ENCODE measurements around the gene RNF11. TPM values are rescaled to one million over a fixed set of nuclear protein-coding genes. Genes with fewer than 3 reads are reported as not detected.

RNF11 gene
- total RNA-seq, 1 donor from 2014 or later: 177 TPM

DNA sequence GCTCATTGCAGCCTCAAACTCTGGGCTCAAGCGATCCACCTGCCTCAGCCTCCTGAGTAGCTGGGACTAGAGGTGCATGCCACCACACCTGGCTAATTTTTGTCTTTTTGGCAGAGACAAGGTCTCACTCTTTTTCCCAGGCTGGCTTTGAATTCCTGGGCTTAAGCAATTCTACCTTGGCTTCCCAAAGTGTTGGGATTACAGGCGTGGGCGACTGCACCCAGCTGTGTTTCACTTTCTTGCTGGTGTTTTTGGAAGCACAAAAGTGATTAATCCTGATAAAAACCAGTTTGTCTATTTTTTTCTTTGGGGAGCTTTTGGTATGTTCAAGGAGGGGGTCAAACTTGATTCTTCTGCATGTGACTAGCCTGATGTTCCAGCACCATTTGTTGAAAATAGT is 19.3 kb downstream of the RNF11 start:
- DNase-seq (ENCODE audit: low spot score in 2 of 2) (no peak), FAIRE-seq (no peak)

DNA sequence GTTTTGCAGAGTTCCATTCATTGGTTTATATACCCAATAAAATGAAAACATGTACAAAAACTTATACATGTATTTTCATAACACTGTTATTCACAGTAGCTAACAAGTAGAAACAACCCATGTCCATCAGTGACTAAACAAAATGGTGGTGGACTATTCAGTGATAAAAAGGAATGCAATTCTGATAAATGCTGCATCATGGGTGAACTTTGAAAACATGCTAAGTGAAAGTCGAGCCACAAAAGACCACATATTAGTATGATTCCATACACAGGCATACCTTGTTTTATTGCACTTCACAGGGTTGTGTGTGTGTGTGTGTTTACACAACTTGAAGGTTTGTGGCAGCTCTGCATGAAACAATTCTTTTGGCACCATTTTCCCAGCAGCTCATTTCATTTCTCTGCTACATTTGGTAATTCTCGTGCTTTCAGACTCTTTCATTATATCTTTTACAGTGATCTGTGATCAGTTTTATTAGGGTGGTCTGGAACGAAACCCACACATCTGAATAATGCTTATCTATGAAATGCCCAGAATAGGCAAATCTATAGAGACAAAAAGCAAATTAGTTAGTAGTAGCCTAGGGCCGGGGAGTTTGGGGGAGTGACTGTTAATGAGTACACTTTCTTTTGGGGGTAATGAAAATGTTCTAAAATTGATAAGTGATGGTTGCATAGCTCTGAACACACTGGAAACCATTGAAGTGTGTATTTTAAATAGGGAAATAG is 27.2 kb downstream of the RNF11 start:
- no peak for FAIRE-seq
- DNase-seq (ENCODE audit: low spot score in 2 of 2): no peak

DNA sequence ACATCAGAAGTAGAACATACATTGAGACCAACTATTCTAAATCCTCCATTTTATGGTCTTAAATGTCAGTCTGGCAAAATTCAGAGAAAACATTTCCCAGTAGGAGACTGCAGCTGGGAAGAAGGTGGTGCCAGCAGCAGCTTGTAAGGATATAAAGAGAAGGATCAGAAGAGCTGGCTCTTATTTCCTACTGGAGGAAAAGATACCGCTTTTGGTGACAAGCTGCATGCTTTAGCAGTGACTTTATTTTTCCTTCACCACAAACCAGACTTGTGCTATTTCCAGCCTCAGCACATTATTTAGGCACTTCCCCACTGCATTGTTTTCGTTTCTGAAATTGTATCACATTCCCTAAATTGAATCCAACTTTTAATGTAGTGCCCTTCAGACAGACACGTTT is 28.4 kb downstream of the RNF11 start:
- FAIRE-seq: no peak
- peak in 1 of 2 donors; percentile 18 for DNase-seq (ENCODE audit: low spot score in 2 of 2)

DNA sequence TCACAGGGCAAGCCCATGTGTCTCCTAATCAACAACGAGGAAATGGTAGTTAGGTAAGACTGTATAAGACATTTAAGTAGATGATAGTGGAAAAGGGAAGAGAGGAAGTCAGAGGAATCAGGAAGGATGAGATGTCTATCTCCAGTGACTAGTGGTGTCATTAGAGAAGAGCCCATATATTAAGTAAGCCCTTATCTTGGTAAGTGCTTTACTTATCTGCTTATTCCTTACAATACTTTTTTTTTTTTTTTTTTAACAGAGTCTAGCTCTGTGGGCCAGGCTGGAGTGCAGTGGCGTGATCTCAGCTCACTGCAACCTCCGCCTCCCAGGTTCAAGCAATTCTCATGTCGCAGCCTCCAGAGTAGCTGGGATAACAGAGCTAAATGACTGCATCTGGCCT is 29.5 kb downstream of the RNF11 start:
- no peak for DNase-seq (ENCODE audit: low spot score in 2 of 2)
- FAIRE-seq: no peak

DNA sequence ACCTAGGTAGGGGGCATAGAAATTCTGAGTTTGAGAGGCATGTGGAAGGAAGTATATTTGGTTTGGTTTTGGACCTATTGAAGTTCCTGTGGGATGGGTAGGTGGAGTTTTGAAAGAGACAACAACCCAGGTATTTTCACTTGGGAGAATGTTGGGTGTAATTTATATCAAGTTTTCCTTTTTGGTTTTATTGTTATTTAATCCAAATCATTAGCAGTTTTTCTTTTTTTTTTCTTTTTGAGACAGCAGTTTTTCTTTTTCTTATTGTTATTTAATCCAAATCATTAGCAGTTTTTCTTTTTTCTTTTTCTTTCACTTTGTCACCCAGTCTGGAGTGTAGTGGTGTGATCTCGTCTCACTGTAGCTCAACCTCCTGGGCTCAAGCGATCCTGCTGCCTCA is 30.1 kb downstream of the RNF11 start:
- no peak for FAIRE-seq
- DNase-seq (ENCODE audit: low spot score in 2 of 2): no peak

DNA sequence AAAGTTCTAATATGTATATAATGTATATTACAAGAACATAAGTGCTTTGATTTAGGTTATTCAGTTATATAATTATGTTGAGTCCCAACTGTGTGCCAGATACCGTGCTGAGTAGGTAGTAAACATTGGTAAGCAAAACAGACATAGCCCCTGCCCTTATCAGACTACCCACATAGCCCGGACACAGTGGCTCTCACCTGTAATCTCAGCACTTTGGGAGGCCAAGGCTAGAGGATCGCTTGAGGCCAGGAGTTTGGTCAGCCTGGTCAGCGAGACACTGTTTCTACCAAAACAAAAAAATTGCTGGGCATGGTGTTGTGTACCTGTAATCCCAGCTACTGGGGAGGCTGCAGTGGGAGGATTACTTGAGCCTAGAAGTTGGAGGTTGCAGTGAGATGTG is 30.7 kb downstream of the RNF11 start:
- DNase-seq (ENCODE audit: low spot score in 2 of 2): no peak
- no peak for FAIRE-seq

DNA sequence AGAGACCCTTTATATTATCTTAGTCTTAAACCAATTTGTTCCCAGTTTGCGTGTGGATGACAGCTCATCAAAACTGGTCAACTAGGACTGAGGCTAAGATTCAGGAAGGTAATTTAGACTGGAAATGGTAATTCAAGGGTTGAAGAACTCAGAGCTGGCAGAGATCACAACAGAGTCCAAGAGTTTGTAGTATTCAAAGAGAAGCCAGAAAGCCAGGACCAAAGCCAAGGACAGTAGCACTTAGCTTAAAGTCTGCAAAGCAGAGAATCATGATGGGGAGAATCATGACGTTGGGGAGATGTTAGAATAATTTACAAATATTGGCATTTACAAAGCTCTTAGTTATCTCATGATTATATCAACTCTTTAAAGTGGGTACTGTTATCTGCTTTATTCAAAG is 32.6 kb downstream of the RNF11 start:
- DNase-seq (ENCODE audit: low spot score in 2 of 2): no peak
- no peak for FAIRE-seq

DNA sequence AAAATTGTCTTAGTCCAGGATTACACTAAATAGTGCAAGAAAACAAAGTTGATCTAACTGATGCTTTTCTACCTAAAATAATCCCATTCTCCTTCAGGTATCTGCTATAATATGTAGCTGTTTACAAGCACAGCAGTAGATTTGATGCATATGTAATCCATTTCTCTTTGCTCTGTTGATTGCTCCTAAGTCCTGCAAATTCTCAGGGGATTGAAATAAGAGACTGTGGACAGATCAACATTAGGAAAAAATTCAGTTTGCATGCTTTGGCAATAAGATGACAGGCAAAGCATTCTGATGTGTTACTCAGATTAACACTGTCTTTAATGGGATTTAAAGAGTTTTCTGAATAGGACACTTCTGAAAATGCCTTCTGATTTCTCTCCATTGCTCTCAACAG is 34.7 kb downstream of the RNF11 start:
- FAIRE-seq (no peak), DNase-seq (ENCODE audit: low spot score in 2 of 2) (no peak)

DNA sequence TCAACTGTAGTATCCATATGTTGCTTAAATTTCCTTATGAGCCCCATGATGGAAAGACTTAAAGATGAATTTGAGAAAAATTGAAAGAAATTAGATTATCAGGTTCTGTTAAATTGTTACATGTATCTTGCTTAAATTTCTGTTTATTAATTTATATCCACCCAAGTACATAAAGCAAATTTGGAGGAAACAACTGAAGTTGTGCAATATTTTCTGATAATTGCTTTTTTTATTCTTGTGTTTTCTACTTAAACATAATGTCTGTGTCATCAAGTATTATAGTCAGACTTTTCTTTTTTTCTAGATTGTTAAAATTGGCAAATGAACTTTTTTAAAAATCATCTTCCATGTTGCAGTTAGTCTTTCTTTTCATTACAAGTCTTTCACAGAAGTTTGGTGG is 36.8 kb downstream of the RNF11 start:
- DNase-seq (ENCODE audit: low spot score in 2 of 2) (no peak), FAIRE-seq (no peak)

DNA sequence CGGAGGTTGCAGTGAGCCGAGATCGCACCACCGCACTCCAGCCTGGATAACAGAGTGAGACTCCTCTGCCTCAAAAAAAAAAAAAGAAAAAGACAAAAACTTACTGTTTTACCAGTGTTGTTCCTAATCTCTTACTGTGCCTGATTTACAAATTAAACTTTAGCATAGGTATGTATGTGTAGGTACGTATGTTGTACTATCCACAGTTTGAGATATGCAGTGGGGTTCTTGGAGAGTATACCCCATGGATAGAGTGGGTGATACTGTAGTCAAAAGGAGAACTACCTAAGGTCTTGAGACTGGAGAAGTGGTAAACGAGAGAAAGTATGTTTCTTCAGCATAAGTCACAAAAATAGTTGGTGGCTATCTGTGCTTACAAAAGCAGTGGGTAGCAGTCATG is 38.6 kb downstream of the RNF11 start:
- DNase-seq (ENCODE audit: low spot score in 2 of 2) (no peak), FAIRE-seq (no peak)

DNA sequence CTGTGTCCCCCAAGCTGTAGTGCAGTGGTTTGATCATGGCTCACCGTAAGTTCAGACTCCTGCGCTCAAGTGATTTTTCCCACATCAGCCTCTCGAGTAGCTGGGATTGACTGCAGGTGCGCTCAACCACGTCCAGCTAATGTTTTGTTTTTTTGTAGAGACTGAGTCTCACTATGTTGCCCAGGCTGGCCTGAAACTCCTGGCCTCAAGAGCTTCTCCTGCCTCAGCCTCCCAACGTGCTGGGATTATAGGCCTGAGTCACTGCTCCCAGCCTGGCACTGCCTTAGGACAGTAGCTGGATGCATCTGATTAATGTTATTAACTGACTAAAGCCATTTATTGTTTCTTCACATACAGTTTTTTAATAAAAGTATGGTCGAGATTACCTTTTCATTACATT is 40.2 kb downstream of the RNF11 start:
- DNase-seq (ENCODE audit: low spot score in 2 of 2): no peak

DNA sequence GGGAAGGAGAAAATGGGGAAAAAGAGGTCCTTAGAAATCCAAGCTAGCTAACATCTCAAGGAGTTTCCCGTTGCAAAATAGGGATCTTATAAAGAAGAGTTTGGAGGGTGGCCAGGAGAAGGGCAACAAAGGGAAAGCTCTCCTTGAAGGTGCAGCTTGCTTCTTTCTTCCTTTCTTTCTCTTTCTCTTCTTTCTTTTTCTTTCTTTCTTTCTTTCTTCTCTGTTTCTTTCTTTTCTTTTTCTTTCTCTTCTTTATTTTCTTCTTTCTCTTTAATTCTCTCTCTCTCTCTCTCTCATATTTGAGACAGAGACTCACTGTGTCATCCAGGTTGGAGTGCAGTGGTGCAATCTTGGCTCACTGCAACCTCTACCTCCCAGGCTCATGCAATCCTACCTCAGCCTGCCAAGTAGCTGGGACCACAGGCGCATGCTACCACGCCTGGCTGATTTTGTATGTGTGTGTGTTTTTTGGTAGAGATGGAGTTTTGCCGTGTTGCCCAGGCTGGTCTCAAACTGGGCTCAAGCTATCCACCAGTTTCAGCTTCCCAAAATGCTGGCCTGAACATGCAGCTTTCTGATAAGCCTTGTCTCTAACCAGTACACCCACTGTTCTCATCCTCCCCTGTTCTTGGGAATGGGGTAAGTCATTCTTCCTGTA is 44.4 kb downstream of the RNF11 start:
- FAIRE-seq: no peak

More for the DNA sequence above, 40.2 kb downstream of the RNF11 start:
- FAIRE-seq: no peak

DNA sequence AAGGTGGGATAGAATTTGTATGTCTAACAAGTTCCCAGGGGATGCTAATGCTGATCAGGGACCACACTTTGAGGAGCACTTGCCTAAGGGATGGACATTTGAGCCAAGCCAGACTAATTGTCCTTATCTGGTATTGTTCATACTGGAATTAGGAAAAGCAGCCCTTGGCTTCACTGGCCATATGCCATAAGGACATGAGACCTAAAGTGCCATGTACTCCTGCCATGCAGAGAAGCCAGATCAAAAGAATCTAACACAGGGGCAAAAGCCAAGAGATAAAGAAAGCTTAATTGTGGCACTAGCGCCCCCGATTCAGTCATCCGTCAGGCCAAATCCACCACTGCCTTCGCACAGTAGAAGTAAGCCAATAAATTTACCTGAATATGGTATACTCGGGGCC is 45.7 kb downstream of the RNF11 start:
- no peak for DNase-seq (ENCODE audit: low spot score in 2 of 2)
- FAIRE-seq: no peak

More for the DNA sequence above, 44.4 kb downstream of the RNF11 start:
- DNase-seq (ENCODE audit: low spot score in 2 of 2): no peak

DNA sequence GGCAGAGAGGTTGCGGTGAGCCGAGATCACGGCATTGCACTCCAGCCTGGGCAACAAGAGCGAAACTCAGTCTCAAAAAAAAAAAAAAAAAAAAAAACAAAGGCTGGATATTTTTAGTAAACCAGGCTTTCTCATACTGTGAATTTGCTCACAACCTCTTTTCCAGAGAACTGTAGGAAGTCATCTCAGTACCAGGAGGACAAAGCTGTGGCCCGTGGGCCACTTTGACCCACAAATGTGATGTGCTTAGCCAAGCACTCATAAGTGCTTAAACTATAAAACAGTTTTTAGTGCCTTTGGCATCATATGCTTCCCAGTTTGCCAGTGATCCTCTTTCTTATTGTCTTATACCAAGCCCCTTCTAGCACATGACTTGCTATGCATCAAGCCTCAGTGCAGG is 46.5 kb downstream of the RNF11 start:
- no peak for DNase-seq (ENCODE audit: low spot score in 2 of 2)
- no peak for FAIRE-seq

DNA sequence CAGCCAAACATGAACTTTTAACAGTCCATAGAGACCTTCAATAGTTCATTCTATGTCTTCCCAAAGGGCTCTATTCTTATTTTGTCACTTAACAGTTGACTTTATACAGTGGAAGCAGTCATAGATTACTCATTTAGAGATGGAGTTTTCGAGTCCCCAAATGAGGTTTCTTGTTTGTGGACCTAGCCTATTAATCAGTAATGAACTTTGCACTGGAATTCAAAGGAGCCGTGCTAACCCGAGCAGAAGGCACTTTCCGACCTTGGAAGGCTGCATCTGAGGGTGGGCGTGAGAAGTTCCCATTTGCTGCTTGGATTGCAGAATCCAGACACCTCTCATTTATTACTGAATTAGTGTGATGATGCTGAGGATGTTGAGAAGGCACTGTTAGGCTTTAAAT is 47.9 kb downstream of the RNF11 start:
- DNase-seq (ENCODE audit: low spot score in 2 of 2) (no peak), FAIRE-seq (no peak)

DNA sequence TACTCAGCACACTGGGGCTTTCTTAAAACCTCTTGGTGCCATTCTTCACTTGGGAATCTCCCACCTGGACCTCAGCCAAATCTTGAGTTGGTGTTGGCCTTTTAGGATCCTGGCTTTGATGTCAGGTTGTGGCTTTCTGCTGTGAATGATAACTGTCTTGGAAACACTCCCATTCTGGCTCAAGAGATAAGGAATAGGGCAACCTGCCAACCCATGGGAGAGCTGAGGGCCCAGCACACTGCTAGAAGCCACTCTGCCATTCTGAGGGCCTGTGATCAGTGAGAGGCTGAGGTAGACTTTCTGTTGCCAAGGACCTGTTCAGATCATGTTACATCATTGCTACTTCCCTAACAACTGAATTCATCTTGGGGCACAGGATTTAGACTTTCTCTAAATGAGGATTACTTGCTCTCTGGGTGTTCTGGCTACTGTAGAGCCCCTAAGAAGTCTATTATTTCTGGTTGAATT is 48.4 kb downstream of the RNF11 start:
- no peak for FAIRE-seq
- DNase-seq (ENCODE audit: low spot score in 2 of 2): no peak

DNA sequence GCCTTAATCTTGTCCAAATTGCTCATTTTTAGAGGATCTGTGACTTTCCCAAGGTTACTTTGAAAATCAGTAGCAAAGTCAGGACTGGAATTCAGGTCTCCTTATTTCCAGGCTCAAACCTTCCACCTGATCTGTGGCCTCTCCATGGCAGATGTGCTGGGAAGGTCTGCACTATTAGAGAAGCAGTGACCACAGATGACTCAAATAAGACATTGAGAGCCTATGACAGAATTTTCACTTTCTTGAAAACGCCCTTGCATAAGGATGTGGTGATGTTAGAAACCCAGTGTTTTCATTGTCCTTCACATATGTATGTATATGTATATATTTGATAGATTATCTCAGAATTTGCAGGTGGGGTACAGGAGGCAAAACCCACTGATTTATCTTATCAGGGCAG is 49.0 kb downstream of the RNF11 start:
- DNase-seq (ENCODE audit: low spot score in 2 of 2) (no peak), FAIRE-seq (no peak)

DNA sequence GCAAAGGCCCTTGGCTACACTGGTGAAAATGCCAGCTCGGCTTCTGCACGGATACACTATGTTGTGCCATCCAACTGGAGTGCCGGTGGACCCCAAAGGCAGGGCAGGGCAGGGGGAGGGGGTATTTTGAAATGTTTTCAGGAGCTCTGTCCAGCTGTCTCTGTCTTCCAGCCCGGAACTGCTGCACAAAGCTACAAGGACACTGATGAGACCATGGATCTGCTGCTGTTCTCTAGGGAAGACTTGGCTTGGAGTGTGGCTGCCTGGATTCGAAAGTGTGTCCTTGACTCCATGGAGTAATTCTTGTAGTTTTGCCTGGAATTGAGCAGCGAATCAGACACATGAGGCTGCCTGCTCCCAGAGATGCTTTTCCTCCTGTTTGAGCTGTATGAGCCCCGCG is 51.9 kb downstream of the RNF11 start:
- FAIRE-seq (no peak), DNase-seq (ENCODE audit: low spot score in 2 of 2) (no peak)

DNA sequence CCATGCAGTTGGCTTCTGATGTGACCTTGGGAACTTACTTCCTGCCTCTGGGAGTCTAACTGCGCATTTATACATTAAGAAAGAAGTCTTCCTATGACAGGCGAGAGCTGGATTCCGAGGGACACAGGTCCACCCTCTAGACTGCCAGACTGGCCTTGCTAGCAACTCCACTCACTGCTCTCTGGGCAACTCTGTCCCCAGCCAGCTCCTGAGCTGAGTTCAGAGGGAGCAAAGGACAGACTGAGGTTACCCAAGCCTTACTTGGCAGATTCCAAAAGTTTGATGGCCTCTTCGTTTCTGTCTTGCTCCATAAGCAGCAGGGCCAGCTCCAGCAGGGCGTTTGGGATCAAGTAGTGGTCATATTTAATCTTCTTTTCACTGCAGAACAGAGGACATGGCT is 52.5 kb downstream of the RNF11 start:
- DNase-seq (ENCODE audit: low spot score in 2 of 2): no peak
- FAIRE-seq: no peak

DNA sequence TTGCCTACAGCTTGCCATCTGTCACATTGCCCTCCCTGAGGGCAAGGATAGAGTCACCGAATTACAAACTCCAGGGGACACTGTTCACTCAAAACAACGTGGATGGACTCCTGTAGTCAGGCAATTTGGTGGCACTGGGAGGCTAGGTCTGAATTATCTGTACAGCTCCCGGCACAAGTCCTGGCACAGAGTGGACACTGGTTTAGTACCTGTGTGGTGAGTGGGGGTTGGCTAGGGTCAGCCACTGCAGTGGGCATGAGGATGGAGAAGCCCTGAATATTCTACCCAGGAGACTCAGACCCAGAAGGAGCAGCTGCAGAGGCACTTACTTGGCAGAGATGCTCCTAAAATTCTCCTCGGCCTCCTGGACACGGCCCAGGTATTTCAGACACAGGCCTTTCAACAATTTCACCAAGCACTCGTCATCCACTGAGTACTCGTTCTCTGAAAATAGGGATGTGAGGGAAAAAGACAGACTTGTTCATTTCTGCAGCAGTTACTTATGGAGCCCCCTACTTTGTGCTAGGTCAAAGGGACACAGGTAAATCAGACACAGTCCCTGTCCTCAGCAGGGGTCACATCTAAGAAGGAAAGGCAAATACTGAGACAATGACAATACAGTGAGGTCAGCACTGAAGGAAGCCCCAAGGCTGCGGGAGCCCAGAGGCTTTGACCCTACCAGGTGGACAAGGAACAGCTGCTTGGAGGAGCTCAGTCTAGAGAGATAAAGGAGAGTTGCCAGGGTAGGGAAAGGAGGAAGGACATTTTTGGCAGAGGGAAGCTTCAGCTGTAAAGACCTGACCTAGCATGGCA is 53.8 kb downstream of the RNF11 start:
- DNase-seq (ENCODE audit: low spot score in 2 of 2) (no peak), FAIRE-seq (no peak)

DNA sequence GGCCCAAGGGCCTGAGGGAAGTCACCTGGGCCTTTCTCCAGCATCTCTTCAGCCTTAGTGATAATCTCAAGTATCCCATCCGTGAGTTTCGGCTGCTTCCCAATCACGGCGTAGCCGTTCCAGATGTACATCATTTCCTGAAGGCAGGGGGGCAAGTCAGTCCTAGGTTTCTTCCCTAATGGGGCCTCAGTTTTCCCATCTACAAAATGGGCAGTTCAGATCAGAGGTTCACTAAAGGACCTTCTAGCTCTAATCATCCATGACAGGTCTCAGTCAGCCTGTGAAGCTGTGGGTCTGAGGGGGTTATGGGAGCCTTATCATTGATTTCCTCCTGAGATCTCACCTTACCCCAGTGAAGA is 54.4 kb downstream of the RNF11 start:
- no peak for DNase-seq (ENCODE audit: low spot score in 2 of 2)
- no peak for FAIRE-seq

All from frontal cortex (tissue), 4 donors.